ENCODE measurements around the gene MYPN.

The MYPN gene

GRCh38 chr10:68196701-68197100 is 87.4 kb downstream of the MYPN start:
- H3K4me1 ChIP-seq (ENCODE audit: control insufficient read depth, insufficient read depth, low read length) = no peaks in the 10 kb centered on the region
- H3K9me3 ChIP-seq (ENCODE audit: control insufficient read depth, insufficient read depth, low read depth, low read length) = no peaks in the 10 kb centered on the region
- no peak overlapping the region for H3K4me3 ChIP-seq (ENCODE audit: low read depth, low read length)
- H3K36me3 ChIP-seq (ENCODE audit: control insufficient read depth in 2 of 2, insufficient read depth in 1 of 2, low read length in 2 of 2) = no peaks in the 10 kb centered on the region
- POLR2A ChIA-PET = no interaction called here
- no peak overlapping the region for H3K27ac ChIP-seq (ENCODE audit: extremely low read depth, low read depth, low read length)
- CTCF ChIA-PET = interaction anchor here (0.7 to 1.6 kb wide), 4 partner anchors 13 to 315 kb away, joined by 3 to 6 read pairs (median 4); no protein-coding TSS in a partner anchor
- TF ChIP-seq ZBTB20 (tag by site-specific recombination; IDR thresholded peaks at IDR 0.05) = no peak

GRCh38 chr10:68202960-68203353 is 93.7 kb downstream of the MYPN start:
- ChIA-PET CTCF (interaction anchor here (0.5 to 2.3 kb wide), 8 partner anchors 9 to 346 kb away, joined by 3 to 15 read pairs (median 4); no protein-coding TSS in a partner anchor), POLR2A (no interaction called here)
- H3K36me3 ChIP-seq (ENCODE audit: control insufficient read depth in 2 of 2, insufficient read depth in 1 of 2, low read length in 2 of 2) = no peaks in the 10 kb centered on the region

GRCh38 chr10:68208424-68209042 is 99.2 kb downstream of the MYPN start:
- Histone ChIP-seq H3K4me1 (ENCODE audit: control insufficient read depth, insufficient read depth, low read length) (no peaks in the 10 kb centered on the region), H3K36me3 (ENCODE audit: control insufficient read depth in 2 of 2, insufficient read depth in 1 of 2, low read length in 2 of 2) (no peaks in the 10 kb centered on the region), H3K9me3 (ENCODE audit: control insufficient read depth, insufficient read depth, low read depth, low read length) (no peaks in the 10 kb centered on the region), H3K27ac (ENCODE audit: extremely low read depth, low read depth, low read length) (no peak overlapping the region), H3K4me3 (ENCODE audit: low read depth, low read length) (no peak overlapping the region)
- CTCF ChIA-PET = interaction anchor here (0.6 to 6.1 kb wide), 13 partner anchors 9 to 420 kb away, joined by 3 to 73 read pairs (median 5); no protein-coding TSS in a partner anchor
- POLR2A ChIA-PET = interaction anchor here (0.7 kb wide), 1 partner anchor 123 kb away, joined by 4 read pairs; the partner anchor contains the start of gene HNRNPH3
- no peak for TF ChIP-seq PRDM10 (tag by site-specific recombination; IDR thresholded peaks at IDR 0.05)
- TF ChIP-seq SP2 (tag by site-specific recombination; IDR thresholded peaks at IDR 0.05) = no peak
- no peak for TF ChIP-seq ZNF335 (tag by site-specific recombination; conservative IDR thresholded peaks at IDR 0.05)
- peak; percentile 28; the same call in 1 of the 2 replicates for TF ChIP-seq ZNF660 (tag by site-specific recombination; IDR thresholded peaks at IDR 0.05)
- no peak for TF ChIP-seq ZNF223 (tag by site-specific recombination; IDR thresholded peaks at IDR 0.05)
- peak; percentile 80 for TF ChIP-seq ZNF2 (tag by site-specific recombination; IDR thresholded peaks at IDR 0.05)
- TF ChIP-seq PATZ1 (tag by site-specific recombination; IDR thresholded peaks at IDR 0.05) = peak; percentile 42; the same call in 1 of the 2 replicates
- TF ChIP-seq ZNF148 (tag by site-specific recombination; IDR thresholded peaks at IDR 0.05; ENCODE audit: borderline replicate concordance) = no peak
- no peak for TF ChIP-seq BCL6B (tag by site-specific recombination; IDR thresholded peaks at IDR 0.05)
- no peak for TF ChIP-seq ZNF391 (tag by site-specific recombination; IDR thresholded peaks at IDR 0.05; ENCODE audit: borderline replicate concordance, low read depth)
- peak; percentile 98 for TF ChIP-seq ZNF654 (tag by site-specific recombination; IDR thresholded peaks at IDR 0.05; ENCODE audit: low read depth)
- no peak for TF ChIP-seq PRDM4 (tag by site-specific recombination; IDR thresholded peaks at IDR 0.05)
- no peak for TF ChIP-seq ZNF571 (tag by site-specific recombination; IDR thresholded peaks at IDR 0.05)
- peak; percentile 77 for TF ChIP-seq ZNF600 (tag by site-specific recombination; IDR thresholded peaks at IDR 0.05)

More at GRCh38 chr10:68202960-68203353, 93.7 kb downstream of the MYPN start:
- Histone ChIP-seq H3K4me1 (ENCODE audit: control insufficient read depth, insufficient read depth, low read length) (no peaks in the 10 kb centered on the region), H3K27ac (ENCODE audit: extremely low read depth, low read depth, low read length) (no peak overlapping the region), H3K4me3 (ENCODE audit: low read depth, low read length) (no peak overlapping the region), H3K9me3 (ENCODE audit: control insufficient read depth, insufficient read depth, low read depth, low read length) (no peaks in the 10 kb centered on the region)
- 0 out of 2 replicates have a peak, but pooled peaks have one; percentile 14 for TF ChIP-seq ZFHX2 (tag by site-specific recombination; conservative IDR thresholded peaks at IDR 0.05)
- TF ChIP-seq ZNF501 (tag by site-specific recombination; IDR thresholded peaks at IDR 0.05) = no peak
